ENCODE measurements around the gene SGIP1. TPM values are rescaled to one million over a fixed set of nuclear protein-coding genes. Genes with fewer than 3 reads are reported as not detected.

The SGIP1 gene
- total RNA-seq, 1 donor from 2014 or later, result 7.0 TPM

DNA sequence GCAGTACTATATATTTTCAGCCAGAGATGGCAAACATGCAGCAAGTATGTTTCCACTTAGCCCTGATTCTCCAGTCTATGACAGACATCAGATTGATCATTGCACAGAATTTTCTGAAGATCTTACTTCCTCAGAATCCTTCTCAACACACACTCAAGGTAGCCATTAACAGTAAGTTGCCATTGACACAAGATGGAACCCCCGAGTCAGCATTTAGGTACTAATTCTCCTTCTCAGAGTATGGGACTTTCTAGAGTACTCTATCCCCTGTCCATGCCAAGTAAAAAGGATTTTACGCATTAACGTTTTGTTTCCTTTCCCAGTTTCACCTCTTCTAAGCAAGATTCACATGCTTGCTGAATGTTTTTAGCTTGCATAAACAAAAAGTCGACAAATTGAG lies 63.5 kb downstream of the SGIP1 start:
- intact Hi-C loops (cut with DNase I), result no loop called here
- DNase-seq (ENCODE audit: low spot score), result no peak

DNA sequence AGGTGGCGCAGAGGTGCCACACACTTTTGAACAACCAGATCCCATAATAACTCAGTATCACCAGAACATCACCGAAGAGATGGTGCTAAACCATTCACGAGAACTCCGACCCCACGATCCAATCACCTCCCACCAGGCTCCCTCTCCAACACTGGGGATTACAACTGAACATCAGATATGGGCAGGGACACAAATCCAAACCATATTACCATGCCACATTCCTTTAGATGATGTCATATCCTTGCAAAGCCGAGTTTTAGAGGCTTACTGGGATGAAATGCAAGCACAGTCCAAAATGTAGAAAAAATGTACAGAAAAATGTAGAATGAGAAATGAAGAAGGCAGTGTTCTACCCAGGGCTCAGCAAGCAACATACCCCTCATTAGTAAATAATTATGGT lies 64.7 kb downstream of the SGIP1 start:
- intact Hi-C loops (cut with DNase I), result no loop called here
- DNase-seq (ENCODE audit: low spot score), result no peak

DNA sequence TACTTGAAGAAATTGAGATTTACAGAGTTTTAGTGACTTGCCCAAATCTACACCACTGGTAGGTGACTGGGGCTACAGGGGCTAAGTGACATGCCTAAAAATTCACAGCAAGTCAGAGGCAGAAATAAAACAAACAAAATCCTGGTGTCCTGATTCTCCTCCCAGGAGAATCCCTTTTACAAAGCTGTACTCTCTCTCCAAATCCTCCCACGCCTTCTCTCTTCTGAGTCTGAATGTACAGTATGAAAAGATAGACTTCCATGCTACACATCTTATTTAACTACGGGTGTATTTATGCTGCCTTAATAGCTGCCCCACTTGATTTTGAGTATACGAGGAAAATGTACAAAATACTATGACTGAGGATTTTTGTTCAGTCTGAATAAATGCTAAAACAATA lies 65.4 kb downstream of the SGIP1 start:
- no peak for DNase-seq (ENCODE audit: low spot score)
- intact Hi-C loops (cut with DNase I), result no loop called here

DNA sequence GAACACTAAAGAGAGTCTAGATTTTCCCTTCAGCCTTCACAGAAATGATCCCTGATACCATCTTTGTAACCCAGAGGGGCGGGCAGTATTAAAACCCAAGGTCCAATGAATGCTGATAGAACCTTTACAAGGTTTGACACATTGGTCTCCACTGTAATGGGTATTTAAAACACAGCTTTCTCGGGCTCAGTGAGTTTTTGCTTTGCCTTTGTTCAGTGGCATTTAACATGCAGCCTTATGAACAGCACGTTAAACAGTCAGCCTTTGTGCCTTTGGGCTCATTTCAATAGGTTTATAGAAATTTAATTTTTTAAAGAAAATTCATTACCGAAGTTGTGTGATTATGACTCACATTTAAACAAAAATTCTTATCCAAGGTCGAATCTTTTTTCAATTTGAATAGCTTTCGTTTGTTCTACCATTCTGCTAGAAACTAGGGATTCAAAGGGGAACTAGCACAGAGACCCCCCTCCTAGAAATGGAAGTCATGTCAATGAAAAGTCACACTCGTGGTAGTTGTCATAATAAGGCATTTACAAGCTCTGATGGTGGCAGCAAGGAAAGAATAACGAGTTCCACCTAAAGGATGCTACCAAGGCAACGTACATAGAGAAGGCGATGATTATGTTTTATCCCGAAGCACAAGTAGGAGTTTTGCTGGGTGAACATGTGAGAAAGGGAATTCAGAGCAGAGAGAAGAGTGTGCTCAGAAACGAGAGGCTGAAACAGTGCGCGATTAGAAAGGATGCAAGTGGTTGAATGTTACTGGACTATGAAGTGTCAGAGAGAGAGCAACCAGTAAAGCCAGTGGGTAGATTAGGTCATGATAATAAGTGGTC lies 66.2 kb downstream of the SGIP1 start:
- DNase-seq (ENCODE audit: low spot score), result no peak
- intact Hi-C loops (cut with DNase I), result no loop called here

DNA sequence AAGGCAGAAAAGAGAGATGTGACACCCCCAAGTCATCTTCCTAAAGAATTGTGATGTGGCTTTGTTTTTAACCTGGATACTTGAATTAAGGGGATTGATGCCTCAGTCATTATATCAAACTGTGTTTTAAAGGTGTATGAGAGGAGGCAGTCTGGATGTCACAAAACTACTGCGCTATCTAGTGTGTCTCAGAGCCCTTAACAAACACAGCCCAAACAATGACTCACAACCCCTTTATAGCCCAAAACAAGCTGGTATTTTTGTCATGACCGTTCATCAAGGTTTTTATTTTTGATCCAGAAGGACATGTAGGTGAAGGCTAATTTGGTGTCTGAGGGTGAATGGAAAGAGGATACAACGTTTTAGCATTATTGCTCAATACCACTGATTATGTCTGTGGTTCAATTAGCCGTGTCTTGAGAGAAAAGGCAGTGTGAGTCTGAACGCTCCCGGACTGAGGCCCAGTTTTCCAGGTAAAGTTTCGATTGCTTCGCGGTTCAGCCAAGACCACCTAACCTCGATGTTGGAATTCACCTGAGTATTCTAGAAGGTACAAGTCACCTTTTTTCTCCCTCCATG lies 71.6 kb downstream of the SGIP1 start:
- intact Hi-C loops (cut with DNase I), result no loop called here
- no peak for DNase-seq (ENCODE audit: low spot score)

DNA sequence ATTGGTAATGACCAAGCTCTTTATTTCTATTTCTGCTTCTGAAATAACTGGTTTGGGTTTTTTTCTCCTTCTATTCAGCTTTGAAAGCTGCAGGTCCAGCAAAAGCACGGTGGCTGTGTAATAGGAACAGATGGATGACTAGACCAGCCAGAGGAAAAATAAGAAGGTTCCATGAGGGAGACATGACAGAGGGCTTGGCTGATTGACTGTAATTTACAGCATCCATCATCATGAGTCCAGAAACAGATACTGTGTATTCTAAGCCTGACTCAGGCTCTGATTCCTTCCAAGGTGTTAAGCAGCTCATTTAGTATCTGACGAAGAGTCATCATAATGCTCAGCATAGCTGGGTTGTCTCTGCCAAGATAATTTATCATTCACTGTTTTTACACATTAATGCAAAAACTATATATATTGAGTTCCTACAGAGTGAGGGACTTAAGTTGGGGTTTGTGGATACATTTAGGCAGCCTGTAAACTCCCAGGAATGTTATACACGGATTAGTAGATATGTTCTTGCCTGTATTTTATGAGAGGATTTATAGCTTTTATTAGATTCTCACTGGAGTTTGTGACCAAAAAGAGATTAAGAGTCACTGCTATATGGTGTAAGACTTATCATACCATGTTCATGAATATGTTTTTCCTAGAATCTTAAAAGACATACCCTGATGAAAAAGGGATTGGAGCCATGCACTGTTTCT lies 72.6 kb downstream of the SGIP1 start:
- no peak for DNase-seq (ENCODE audit: low spot score)
- intact Hi-C loops (cut with DNase I), result no loop called here

DNA sequence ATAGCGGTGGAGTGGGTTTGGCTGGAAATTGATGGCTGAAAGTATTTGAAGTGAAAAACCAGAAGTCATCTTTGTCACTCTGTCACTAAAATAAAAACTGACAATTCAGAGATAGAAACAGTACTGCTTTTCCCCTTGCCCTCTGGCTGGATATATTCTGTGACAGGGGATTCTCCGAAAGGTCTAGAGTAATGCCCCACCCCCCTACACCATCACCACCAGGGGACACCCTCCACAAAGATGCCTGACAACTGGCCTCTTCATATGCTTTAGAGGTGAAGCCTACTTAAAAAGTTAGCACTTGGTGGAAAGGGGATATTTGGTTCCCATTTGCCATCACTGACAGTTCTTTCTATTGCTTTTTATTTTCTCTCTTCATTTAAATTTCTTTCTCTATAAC lies 73.5 kb downstream of the SGIP1 start:
- intact Hi-C loops (cut with DNase I), result no loop called here
- DNase-seq (ENCODE audit: low spot score), result no peak

DNA sequence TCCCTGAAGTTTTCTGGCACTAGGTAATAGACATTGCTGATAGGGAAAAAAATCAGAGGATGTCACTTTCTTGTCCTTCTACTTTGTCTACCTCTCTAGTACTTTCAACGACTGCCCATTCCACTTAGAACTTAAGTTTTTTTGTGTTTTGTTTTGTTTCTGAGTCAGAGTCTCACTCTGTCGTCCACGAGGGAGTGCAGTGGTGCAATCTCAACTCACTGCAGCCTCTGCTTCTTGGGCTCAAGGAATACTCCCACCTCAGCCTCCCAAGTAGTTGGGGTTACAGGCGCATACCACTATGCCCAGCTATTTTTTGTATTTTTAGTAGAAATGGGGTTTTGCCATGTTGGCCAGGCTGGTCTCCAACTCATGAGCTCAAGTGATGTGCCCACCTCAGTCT lies 79.2 kb downstream of the SGIP1 start:
- DNase-seq (ENCODE audit: low spot score), result no peak
- intact Hi-C loops (cut with DNase I), result no loop called here

DNA sequence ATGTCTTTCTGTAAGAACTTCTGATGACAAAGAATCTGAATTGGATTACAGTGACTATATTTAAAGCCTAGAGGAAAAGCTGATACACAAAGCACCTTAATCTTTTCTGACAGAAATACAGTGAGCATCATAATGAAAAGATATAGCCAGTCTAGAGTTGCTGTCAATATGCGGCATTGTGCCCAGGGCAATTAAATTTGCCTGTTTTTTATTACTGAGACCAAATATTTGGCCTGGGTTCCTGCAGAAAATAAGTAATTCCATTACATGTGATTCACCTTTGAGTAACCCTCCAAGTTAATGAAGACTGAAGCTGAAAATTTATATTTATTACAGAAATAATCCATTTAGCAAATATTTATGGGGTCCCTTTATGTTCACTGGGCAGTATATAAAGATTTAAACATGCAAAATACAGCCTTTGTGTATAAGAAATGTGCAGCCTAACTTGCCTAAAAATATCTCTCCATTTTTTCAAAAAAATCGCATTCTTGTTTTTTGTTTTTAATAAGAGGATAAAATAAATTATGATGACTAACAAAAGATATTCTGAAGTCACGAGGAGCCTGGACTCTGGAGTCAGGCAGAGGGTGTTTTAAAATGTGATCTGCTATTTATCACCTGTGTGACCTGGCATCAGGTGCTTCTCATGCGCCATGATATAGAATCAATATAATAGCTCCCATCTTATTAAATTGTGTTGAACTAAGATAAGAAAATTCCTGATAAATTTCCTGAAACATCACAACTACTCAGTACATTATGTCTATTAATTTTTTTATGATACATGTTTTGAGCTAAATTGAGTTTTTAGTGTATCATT lies 83.6 kb downstream of the SGIP1 start:
- intact Hi-C loops (cut with DNase I), result no loop called here

DNA sequence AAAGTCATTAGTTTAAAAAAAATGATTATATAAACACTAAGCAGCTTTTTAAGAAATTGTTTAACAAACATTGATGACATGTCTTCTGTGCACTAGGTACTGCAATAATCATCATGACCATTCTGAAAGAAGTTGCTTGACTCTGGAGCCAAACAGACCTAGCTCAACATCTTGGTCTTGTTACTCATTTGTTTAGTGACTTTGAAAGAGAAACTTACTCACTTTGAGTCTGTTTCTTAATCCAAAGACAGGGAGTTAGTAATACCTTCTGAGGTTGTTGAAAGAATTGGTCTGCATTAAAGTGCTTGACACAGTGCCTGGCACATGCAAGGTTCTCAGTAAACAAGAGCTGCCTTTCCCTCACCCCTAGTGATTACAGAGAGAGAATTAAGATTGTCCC lies 84.4 kb downstream of the SGIP1 start:
- DNase-seq (ENCODE audit: low spot score), result no peak
- intact Hi-C loops (cut with DNase I), result no loop called here

More for the DNA sequence above, 83.6 kb downstream of the SGIP1 start:
- no peak for DNase-seq (ENCODE audit: low spot score)

DNA sequence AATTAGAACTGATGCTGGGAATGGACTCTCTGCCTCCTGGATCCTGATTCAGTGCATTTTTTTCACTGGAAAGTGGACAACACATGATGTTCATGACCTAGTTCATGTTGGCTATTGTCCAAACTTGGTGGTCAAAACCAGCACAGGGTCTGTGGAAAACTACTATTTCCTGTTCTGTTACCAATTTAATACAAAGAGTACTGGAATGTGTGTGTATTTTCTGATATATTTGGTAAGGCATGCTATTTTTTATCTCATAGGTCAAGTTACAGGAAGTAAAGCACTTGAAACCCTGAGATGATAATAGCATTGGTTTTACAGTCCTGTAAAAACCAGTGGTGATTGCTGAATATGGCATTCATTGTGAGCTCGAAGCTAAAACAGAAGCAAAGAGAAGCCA lies 89.9 kb downstream of the SGIP1 start:
- DNase-seq (ENCODE audit: low spot score), result no peak
- intact Hi-C loops (cut with DNase I), result loop anchor here (5.0 kb wide), 1 partner anchor 92 kb away; the partner anchor contains the start of gene SGIP1

DNA sequence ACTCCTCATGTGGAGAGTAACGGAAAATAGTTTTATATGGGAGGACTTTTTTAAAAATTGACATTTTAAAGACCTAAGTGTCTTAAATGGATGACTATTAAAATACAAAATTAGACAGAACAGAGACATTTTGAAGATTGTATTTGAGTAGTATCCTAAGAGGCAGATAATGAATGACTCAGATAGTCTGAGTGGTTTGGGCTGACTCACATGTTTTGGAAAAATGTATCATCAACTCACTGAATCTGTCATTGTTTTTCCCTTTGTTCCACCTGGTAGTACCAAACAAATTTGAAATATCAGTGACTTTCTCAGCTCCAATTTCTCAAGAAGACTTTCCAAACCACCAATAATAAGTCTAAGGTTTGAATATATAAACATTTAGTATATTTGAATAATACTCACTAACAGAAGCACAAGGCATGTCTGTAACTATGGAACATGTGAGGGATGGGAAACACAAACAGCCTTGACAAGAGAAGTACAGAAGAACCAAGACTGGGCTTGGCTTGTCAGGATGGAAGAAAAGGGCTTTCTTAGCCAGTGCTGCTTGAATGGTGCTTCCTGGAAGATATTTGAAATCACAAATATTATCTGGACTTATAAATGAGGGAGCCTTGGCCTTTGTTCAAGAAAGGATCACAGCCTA lies 90.6 kb downstream of the SGIP1 start:
- no peak for DNase-seq (ENCODE audit: low spot score)
- intact Hi-C loops (cut with DNase I), result loop anchor here (5.0 kb wide), 1 partner anchor 92 kb away; the partner anchor contains the start of gene SGIP1

DNA sequence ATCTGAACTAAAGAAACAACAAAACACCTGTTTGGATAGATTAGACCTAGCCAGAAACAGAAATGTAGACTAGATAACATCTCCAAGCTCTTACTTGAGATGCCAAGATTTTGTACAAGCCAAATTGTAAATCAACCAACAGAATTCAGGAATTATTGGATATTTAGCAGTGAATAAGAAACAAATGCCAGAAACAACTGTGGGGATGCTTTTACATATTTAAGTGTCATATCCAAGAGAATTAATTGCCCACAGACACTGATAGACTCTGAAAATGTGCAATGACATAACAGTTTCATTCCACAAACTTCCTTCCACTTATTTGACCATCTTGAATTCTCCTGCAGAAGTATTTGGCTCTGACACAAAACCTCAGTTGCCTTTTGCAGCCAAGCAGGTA lies 92.3 kb downstream of the SGIP1 start:
- DNase-seq (ENCODE audit: low spot score), result no peak
- intact Hi-C loops (cut with DNase I), result no loop called here

DNA sequence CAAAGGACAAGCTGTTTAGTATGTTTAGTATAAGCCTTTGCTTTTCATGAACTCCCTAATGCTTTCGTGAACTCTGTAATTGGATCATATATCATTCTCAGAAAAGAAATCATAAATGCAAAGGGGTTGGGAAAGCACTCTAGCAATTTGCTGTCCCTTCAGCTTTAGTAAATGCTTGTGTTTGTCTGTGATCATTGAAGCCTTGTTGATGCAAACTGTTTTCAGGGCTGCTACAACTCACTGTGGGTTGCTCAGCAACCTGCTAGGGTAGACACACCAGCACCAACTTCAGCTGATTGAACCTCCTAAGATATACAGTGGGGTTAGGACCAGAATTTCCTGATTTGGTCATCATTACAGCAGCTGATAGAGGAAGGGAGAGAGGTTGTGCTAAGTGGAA lies 95.0 kb downstream of the SGIP1 start:
- intact Hi-C loops (cut with DNase I), result no loop called here
- no peak for DNase-seq (ENCODE audit: low spot score)

DNA sequence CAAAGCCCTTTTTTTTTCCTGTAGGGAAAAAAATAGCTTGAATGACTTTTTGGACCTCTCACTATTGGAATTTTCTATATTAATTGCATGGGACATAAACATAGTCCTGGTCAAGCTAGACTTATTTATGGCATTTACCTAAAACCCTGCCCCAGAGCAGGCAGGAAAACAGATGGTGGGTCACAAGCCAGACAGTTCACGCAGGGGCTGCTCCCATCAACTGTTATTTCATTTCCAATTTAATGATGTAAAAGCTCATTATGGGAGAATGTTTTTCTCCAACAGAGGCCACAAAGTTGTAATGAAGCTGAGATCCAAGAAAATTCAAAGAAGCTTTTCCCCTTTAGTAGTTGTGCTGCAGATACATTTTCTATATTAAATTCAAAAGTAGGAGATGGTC lies 99.2 kb downstream of the SGIP1 start:
- no peak for DNase-seq (ENCODE audit: low spot score)
- intact Hi-C loops (cut with DNase I), result no loop called here

DNA sequence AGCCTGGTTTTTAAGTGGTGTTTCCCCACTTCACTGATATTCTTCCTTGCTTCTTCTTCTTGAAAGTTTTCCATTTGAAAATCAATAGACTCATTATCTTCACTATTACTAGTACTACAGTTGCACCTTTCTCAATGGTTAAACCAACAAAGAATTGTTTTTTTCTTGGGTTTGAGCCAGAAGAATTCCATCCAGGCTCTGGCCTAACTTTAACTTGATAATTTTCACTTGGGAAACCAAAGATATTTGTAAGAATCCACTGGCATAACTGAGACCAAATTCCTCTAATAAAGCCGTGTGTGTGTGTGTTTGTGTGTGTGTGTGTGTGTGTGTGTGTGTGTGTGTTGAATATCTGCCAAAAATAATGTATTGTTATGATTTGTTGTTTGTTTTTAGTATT lies 103.2 kb downstream of the SGIP1 start:
- intact Hi-C loops (cut with DNase I), result no loop called here
- DNase-seq (ENCODE audit: low spot score), result no peak

DNA sequence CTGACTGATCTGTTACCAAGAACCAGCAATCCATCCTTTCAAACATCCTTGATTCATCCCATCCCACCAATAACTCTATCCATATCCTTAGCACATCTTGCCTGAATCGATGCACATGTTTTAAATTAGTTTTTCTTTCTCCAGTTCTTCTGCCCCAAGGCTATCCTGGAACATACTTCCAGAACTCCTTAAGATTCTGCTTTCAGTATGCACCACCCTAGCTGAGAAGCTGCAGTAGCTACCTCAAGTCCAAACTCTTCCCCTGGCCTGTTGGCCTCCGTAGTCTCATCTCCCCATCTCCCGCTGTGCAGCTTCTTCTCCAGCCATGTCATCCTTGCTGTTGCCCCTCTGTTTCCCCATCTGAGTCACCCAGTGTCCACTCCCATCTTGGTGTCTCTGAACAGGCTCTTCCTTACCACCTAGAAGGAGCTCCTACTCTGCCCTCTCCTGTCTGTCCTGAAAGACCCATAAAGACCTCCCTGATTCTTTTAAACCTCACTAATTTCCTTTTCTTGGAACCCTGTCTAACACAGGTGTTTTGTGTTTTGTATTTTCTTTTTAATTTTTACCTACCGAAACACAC lies 108.0 kb downstream of the SGIP1 start:
- DNase-seq (ENCODE audit: low spot score), result no peak
- intact Hi-C loops (cut with DNase I), result no loop called here

DNA sequence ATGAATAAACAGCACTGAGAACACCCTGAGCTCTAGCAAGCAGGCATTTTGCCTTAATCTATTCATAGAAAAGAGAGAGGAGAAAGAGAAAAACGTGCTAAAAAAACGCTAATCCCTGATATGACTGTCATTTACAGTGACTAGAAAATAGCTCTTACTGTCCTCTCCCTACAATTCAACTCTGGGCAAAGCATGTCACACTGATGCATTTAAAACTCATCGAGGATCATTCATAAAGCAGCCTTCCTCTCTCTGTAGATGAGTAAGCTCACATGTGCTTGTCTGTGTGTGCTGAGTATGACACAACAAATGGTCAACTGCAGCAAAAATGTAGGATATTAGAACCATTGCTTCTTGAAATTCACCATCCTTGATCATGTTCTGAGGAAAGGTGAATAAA lies 109.0 kb downstream of the SGIP1 start:
- DNase-seq (ENCODE audit: low spot score), result no peak
- intact Hi-C loops (cut with DNase I), result no loop called here

DNA sequence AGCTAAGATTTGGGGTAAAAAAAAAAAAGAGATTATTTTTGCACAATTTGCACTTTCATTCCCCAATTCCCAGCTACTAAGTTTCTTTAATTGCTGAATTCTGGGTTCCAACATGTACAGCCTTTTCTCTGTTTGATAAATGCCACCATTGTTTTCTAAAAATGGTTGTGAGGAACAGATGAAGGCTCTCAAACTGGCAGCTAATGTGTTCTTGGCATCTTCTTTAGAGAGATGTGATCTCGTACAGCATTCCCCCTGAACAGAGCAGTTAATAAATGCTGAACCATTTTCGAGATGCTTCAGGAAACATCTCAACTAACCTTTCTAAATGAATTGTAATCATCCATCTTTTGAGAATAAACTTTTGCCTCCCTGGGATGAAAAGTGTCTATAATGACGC lies 110.4 kb downstream of the SGIP1 start:
- no peak for DNase-seq (ENCODE audit: low spot score)
- intact Hi-C loops (cut with DNase I), result no loop called here

Measured in cardiac septum (tissue), 1 donor.